Erythroblast (primary cell): Measurements from ENCODE around the gene CMAS.
"Not testable (repeated sequence)": the region's sequence is repeated elsewhere in the genome, so short reads cannot be mapped to it uniquely, and the experiment has no call there.

Source experiments
- DNase-seq, 2 experiments: peaks; one replicate each; lab custom pipeline; 2025; lab: John Stamatoyannopoulos, UW
- GATA1 ChIP-seq: IDR thresholded peaks from 2 replicates; pipeline ENCODE4 v1.6.1; 2011; ENCODE audit warnings: low read depth, mild to moderate bottlenecking, control low read depth, low read length, moderate library complexity
- POLR2A ChIP-seq: IDR thresholded peaks from 2 replicates; pipeline ENCODE4 v1.6.1; 2011; ENCODE audit warnings: mild to moderate bottlenecking, low read length

Gene CMAS

GRCh38 chr12:22056607-22057006 lies 10.6 kb downstream of the CMAS start:
- TF ChIP-seq POLR2A (no peak), GATA1 (no peak)
- no peak for DNase-seq

- peak; percentile 12 to 24 for DNase-seq
- TF ChIP-seq POLR2A: no peak
- no peak for TF ChIP-seq GATA1
These were observed 14.1 kb downstream of the CMAS start for GRCh38 chr12:22059976-22060647.

GRCh38 chr12:22064968-22065367 lies 18.9 kb downstream of the CMAS start:
- TF ChIP-seq POLR2A (no peak), GATA1 (no peak)
- no peak for DNase-seq

GRCh38 chr12:22066310-22066709 lies 20.3 kb downstream of the CMAS start:
- DNase-seq: no peak
- TF ChIP-seq POLR2A: no peak
- no peak for TF ChIP-seq GATA1

GRCh38 chr12:22069851-22070250 lies 23.8 kb downstream of the CMAS start:
- DNase-seq: no peak
- no peak for TF ChIP-seq GATA1
- no peak for TF ChIP-seq POLR2A

GRCh38 chr12:22082190-22082701 lies 36.2 kb downstream of the CMAS start:
- TF ChIP-seq GATA1 (no peak), POLR2A (no peak)
- peak; percentile 39 to 70 for DNase-seq

GRCh38 chr12:22083167-22083566 lies 37.1 kb downstream of the CMAS start:
- peak; percentile 64 to 68 for DNase-seq
- TF ChIP-seq POLR2A (no peak), GATA1 (no peak)

GRCh38 chr12:22084852-22085251 lies 38.8 kb downstream of the CMAS start:
- TF ChIP-seq GATA1: no peak
- TF ChIP-seq POLR2A: no peak
- DNase-seq: no peak

- TF ChIP-seq GATA1 (no peak), POLR2A (no peak)
- no peak for DNase-seq
These were observed 42.9 kb downstream of the CMAS start for GRCh38 chr12:22088886-22089285.

GRCh38 chr12:22089486-22089885 lies 43.5 kb downstream of the CMAS start:
- TF ChIP-seq GATA1: no peak
- TF ChIP-seq POLR2A: no peak

GRCh38 chr12:22099062-22099461 lies 53.0 kb downstream of the CMAS start:
- not testable (repeated sequence) for DNase-seq

More at GRCh38 chr12:22089486-22089885, 43.5 kb downstream of the CMAS start:
- no peak for DNase-seq

GRCh38 chr12:22100958-22101748 lies 55.1 kb downstream of the CMAS start:
- TF ChIP-seq POLR2A (no peak), GATA1 (no peak)
- DNase-seq: peak; percentile 71 to 77

- DNase-seq: no peak
- TF ChIP-seq GATA1 (no peak), POLR2A (no peak)
These were observed 55.8 kb downstream of the CMAS start for GRCh38 chr12:22101749-22102243.

GRCh38 chr12:22103418-22103817 lies 57.4 kb downstream of the CMAS start:
- TF ChIP-seq POLR2A: no peak
- DNase-seq: no peak

GRCh38 chr12:22105542-22105941 lies 59.5 kb downstream of the CMAS start:
- TF ChIP-seq POLR2A (no peak), GATA1 (no peak)
- DNase-seq: no peak
